Esophagus (tissue), 2 donors: ENCODE data around the gene PCNX1. TPM values are rescaled to one million over a fixed set of nuclear protein-coding genes. Genes with fewer than 3 reads are reported as not detected.
"Not testable (repeated sequence)": the region's sequence is repeated elsewhere in the genome, so short reads cannot be mapped to it uniquely, and the experiment has no call there.

Experiments used
- H3K27ac ChIP-seq, 2 donors: one replicate each; pipeline ENCODE4 v1.5.1; 2013; ENCODE audit warnings: low read depth in 2 of 2, mild to moderate bottlenecking in 2 of 2, inconsistent platforms in 1 of 2, low read length in 1 of 2, moderate library complexity in 1 of 2
- H3K27me3 ChIP-seq, 2 donors: one replicate each; pipeline ENCODE4 v1.6.1; 2013; ENCODE audit warnings: low read length in 2 of 2, control low read depth in 1 of 2, mild to moderate bottlenecking in 1 of 2; ENCODE audit not compliant: insufficient read depth in 2 of 2, control insufficient read depth in 1 of 2
- H3K36me3 ChIP-seq, 2 donors: one replicate each; pipeline ENCODE4 v1.6.1; 2013; ENCODE audit warnings: low read length in 1 of 2; ENCODE audit not compliant: control insufficient read depth in 2 of 2, insufficient read depth in 2 of 2
- H3K4me1 ChIP-seq, 2 donors: one replicate each; pipeline ENCODE4 v1.6.1; 2013; ENCODE audit warnings: low read length in 1 of 2; ENCODE audit not compliant: control insufficient read depth in 2 of 2, insufficient read depth in 2 of 2
- H3K4me3 ChIP-seq, 2 donors: one replicate each; pipeline ENCODE4 v1.5.1; 2013; ENCODE audit warnings: low read length in 2 of 2, mild to moderate bottlenecking in 2 of 2, low read depth in 1 of 2, moderate library complexity in 1 of 2
- H3K9me3 ChIP-seq, 2 donors: one replicate each; pipeline ENCODE4 v1.6.1; 2013; ENCODE audit warnings: mild to moderate bottlenecking in 2 of 2, low read depth in 1 of 2, low read length in 1 of 2, moderate library complexity in 1 of 2; ENCODE audit not compliant: control insufficient read depth in 2 of 2, insufficient read depth in 1 of 2
- WGBS, 2 donors: extraction: QIAGEN DNeasy Blood & Tissue Kit; methylation state at CpG; one replicate each; pipeline ENCODE4 v1.1.7; 2013; 5-methylcytosine and 5-hydroxymethylcytosine counted together
- polyA plus RNA-seq, 2 donors: library from polyadenylated mRNA; stranded (reverse); fragments of 200-250 nt; gene quantifications; one replicate each; pipeline ENCODE4 v1.2.3, GENCODE V29; 2013
- donor health status: healthy with polysubstance abuse.
- donor health status: Bipolar disorder and iron deficiency.

PCNX1 gene
- polyA plus RNA-seq, 2 donors, result 3.9 to 4.1 TPM

- no peaks in the 10 kb centered on the region for H3K9me3 ChIP-seq
- H3K27me3 ChIP-seq, result no peaks in the 10 kb centered on the region
- no peaks in the 10 kb centered on the region for H3K4me1 ChIP-seq
- 78 to 79% methylated on average over 3 of the region's 3 CpGs for WGBS, 2 donors
- no peak overlapping the region for H3K27ac ChIP-seq
- H3K36me3 ChIP-seq, result no peaks in the 10 kb centered on the region
- no peak overlapping the region for H3K4me3 ChIP-seq
Observed at GRCh38 chr14:71142375-71143038, 235.2 kb downstream of the PCNX1 start.

GRCh38 chr14:71143381-71144290 is 236.4 kb downstream of the PCNX1 start:
- no peak overlapping the region for H3K27ac ChIP-seq
- no peaks in the 10 kb centered on the region for H3K9me3 ChIP-seq
- 65 to 69% methylated on average over 9 of the region's 9 CpGs for WGBS, 2 donors
- H3K36me3 ChIP-seq, result no peaks in the 10 kb centered on the region
- H3K27me3 ChIP-seq, result no peaks in the 10 kb centered on the region
- no peak overlapping the region for H3K4me3 ChIP-seq
- H3K4me1 ChIP-seq, result no peaks in the 10 kb centered on the region

GRCh38 chr14:71147335-71147734 is 240.1 kb downstream of the PCNX1 start:
- not testable (repeated sequence) for H3K9me3 ChIP-seq, H3K27ac ChIP-seq, H3K4me1 ChIP-seq, H3K36me3 ChIP-seq, H3K4me3 ChIP-seq, H3K27me3 ChIP-seq
- WGBS, 2 donors, result 88 to 94% methylated on average over 7 of the region's 7 CpGs

GRCh38 chr14:71148627-71149026 is 241.4 kb downstream of the PCNX1 start:
- 87 to 89% methylated on average over 3 of the region's 3 CpGs for WGBS, 2 donors
- Histone ChIP-seq H3K27me3 (no peaks in the 10 kb centered on the region), H3K36me3 (no peaks in the 10 kb centered on the region), H3K27ac (no peak overlapping the region), H3K9me3 (peaks cover 6 to 7% of the 10 kb centered on the region in 2 donors), H3K4me3 (no peak overlapping the region), H3K4me1 (no peaks in the 10 kb centered on the region)

- Histone ChIP-seq H3K36me3 (no peaks in the 10 kb centered on the region), H3K4me1 (no peaks in the 10 kb centered on the region), H3K4me3 (no peak overlapping the region), H3K27me3 (no peaks in the 10 kb centered on the region), H3K27ac (no peak overlapping the region), H3K9me3 (peaks cover 6 to 7% of the 10 kb centered on the region in 2 donors)
- 58% methylated on average over 5 of the region's 5 CpGs for WGBS, 2 donors
Observed at GRCh38 chr14:71150737-71151136, 243.5 kb downstream of the PCNX1 start.

- H3K9me3 ChIP-seq, result peaks cover 3 to 4% of the 10 kb centered on the region in 2 donors
- no peaks in the 10 kb centered on the region for H3K36me3 ChIP-seq
- H3K27ac ChIP-seq, result no peak overlapping the region
- H3K4me1 ChIP-seq, result no peaks in the 10 kb centered on the region
- no peak overlapping the region for H3K4me3 ChIP-seq
- WGBS, 2 donors, result 82 to 88% methylated on average over 4 of the region's 5 CpGs
- H3K27me3 ChIP-seq, result no peaks in the 10 kb centered on the region
Observed at GRCh38 chr14:71155743-71156142, 248.5 kb downstream of the PCNX1 start.

GRCh38 chr14:71163050-71163841 is 256.0 kb downstream of the PCNX1 start:
- Histone ChIP-seq H3K4me3 (no peak overlapping the region), H3K4me1 (no peaks in the 10 kb centered on the region), H3K27me3 (no peaks in the 10 kb centered on the region), H3K36me3 (no peaks in the 10 kb centered on the region), H3K27ac (no peak overlapping the region), H3K9me3 (no peaks in the 10 kb centered on the region)
- WGBS, 2 donors, result 74 to 81% methylated on average over 6 of the region's 6 CpGs

GRCh38 chr14:71163842-71164629 is 256.8 kb downstream of the PCNX1 start:
- no peaks in the 10 kb centered on the region for H3K27me3 ChIP-seq
- WGBS, 2 donors, result 84 to 90% methylated on average over 10 of the region's 10 CpGs

More at GRCh38 chr14:71163842-71164629, 256.8 kb downstream of the PCNX1 start:
- H3K36me3 ChIP-seq, result no peaks in the 10 kb centered on the region
- H3K4me1 ChIP-seq, result no peaks in the 10 kb centered on the region
- no peak overlapping the region for H3K27ac ChIP-seq
- H3K4me3 ChIP-seq, result no peak overlapping the region
- no peaks in the 10 kb centered on the region for H3K9me3 ChIP-seq
